Activated CD4-positive, alpha-beta T cell treated with anti-CD3 and anti-CD28 coated beads, Interleukin-2, amount 10 ng/mL, durations not matched to agents 7 days and 5 days (primary cell): ENCODE data around the gene DEDD2. TPM values are rescaled to one million over a fixed set of nuclear protein-coding genes. Genes with fewer than 3 reads are reported as not detected.

Experiments
- CTCF ChIA-PET: fragments of 350-600 bp; sonication (Branson Sonifier 250); formaldehyde crosslinking; loops from one replicate; lab custom pipeline; 2021; ENCODE audit warnings: antibody characterized with exemption; lab: Charles Lee
- POLR2A ChIA-PET: fragments of 350-600 bp; sonication (Branson Sonifier 250); formaldehyde crosslinking; loops from one replicate; lab custom pipeline; 2021; ENCODE audit warnings: antibody characterized with exemption; lab: Charles Lee
- DNase-seq: peaks from one replicate; pipeline ENCODE4 v3.0.0-alpha.2; 2020
- H3K27ac Mint-ChIP-seq: one replicate; pipeline ENCODE4 v1.8.0; 2021; ENCODE audit warnings: mild to moderate bottlenecking, moderate library complexity, mixed read lengths
- H3K27me3 Mint-ChIP-seq: one replicate; pipeline ENCODE4 v1.8.0; 2021; ENCODE audit warnings: mixed read lengths
- H3K36me3 Mint-ChIP-seq: one replicate; pipeline ENCODE4 v1.8.0; 2021; ENCODE audit warnings: low read depth, mixed read lengths
- H3K4me1 Mint-ChIP-seq: one replicate; pipeline ENCODE4 v1.8.0; 2021; ENCODE audit warnings: mixed read lengths
- H3K4me3 Mint-ChIP-seq: one replicate; pipeline ENCODE4 v1.8.0; 2021; ENCODE audit warnings: mild to moderate bottlenecking, moderate library complexity, mixed read lengths
- H3K9me3 Mint-ChIP-seq: one replicate; pipeline ENCODE4 v1.8.0; 2021; ENCODE audit warnings: mixed read lengths
- total RNA-seq, 2 experiments: library from RNA; stranded (reverse); gene quantifications; one replicate each; pipeline ENCODE4 v1.2.3, GENCODE V29; 2021

DEDD2 gene
- total RNA-seq, 2 experiments from 2014 or later = 37.2 to 42.4 TPM

DNA sequence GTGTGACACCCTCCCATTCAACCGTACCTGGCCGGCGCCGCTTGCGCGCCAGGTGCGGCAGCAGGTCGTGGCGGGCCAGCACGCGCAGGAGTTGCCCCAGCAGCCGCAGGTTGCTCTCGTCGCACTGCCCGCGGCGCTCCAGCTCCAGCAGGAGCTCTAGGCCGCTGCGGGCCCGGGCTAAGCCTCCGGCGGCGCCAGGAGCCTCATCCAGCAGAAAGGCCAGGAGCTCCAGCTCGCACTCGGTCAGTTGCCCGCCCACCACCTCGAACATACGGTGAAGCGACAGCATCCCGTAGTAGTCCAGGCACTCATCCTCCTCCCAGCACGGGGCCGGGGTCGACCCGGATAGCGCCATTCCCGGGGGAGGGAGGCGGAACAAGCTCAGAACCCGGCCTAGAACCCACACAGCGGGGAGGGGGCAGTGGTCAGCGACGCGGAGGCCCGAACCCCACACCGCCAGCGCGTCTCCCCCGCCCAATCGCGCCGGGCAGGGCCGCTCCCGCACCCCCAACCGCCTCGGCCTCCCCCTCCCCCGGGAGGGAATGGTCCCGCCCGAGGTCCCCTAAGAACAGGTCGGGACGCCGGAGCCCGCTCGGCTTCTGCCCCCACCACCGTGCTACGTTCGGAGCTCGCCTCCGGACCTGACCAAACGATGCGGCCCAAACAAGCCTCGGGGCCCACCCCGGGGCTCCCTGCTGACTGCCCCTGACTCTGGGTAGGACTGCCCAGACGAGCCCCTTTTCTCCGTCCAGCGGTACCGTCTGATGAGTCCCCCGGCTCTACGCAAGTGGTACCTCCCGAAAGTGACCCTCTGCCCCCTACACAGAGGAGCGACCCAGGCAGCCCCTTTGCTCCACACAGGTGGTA is 591 bp downstream of the DEDD2 start:
- ChIA-PET CTCF (interaction anchor here (1.0 to 2.9 kb wide), 3 partner anchors 15 to 24 kb away, joined by 3 to 20 read pairs (median 7); no protein-coding TSS in a partner anchor), POLR2A (interaction anchor here (0.8 to 1.3 kb wide), 2 partner anchors 9 to 18 kb away, joined by 3 to 4 read pairs; no protein-coding TSS in a partner anchor)
- Mint-ChIP-seq H3K9me3 (no peaks in the 10 kb centered on the region), H3K36me3 (peaks cover 39% of the 10 kb centered on the region), H3K4me1 (peaks cover 75% of the 10 kb centered on the region), H3K27ac (peak overlapping the region; percentile 95), H3K4me3 (peak overlapping the region; percentile 94), H3K27me3 (no peaks in the 10 kb centered on the region)
- peak; percentile 34 for DNase-seq

DNA sequence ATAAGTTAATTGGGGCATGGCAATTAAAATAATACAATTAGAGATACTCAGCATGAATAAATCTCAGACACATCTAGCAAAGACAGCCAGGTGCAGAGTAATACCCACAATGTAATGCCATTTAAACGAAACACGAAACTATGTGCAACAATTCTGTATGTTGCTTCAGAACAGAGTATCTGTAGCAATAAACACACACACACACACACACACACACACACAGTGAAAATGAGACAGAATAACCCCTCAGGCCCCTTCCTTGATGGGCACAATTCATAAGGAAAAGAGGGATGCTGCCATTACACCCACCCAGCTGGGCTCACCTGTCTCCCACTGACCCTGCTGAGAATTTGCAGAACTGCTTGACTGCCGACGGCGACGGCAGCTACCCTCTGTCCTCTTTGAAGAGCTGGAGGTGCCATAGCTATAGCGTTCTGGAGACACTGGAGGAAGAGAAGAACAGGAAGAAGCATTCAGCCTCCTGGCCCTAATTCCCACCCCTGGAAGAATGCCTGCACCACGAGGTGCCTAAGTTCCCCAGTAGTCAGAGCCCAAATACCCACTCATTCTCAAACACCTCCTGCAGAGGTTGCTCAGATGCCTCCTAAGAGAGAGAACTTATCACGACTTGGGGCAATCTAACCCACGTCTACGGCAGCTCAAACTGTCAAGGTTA is 2.5 kb downstream of the DEDD2 start:
- Mint-ChIP-seq H3K36me3 (peaks cover 39% of the 10 kb centered on the region), H3K27me3 (no peaks in the 10 kb centered on the region)

DNA sequence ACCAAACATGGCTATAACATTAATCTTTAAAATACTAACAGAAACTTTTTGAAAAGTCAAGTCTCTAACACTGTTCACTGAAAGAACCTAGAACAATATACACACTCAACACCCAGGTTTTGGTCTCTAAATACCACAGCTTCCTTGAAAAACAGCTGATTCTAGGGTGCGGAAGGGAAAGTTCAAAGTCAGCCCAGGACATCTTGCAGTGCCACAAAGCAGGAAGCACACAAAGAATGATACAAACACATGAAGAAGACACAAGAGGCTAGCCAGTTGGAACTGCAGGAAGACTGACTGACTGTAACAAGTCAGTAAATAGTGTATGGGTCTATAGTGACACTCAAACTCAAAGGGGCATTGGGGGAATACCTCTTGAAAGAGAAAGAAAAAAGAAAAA is 4.6 kb downstream of the DEDD2 start:
- CTCF ChIA-PET = interaction anchor here (1.4 kb wide), 1 partner anchor 31 kb away, joined by 4 read pairs; no protein-coding TSS in a partner anchor
- Mint-ChIP-seq H3K9me3 (no peaks in the 10 kb centered on the region), H3K4me1 (peaks cover 64% of the 10 kb centered on the region), H3K36me3 (peaks cover 57% of the 10 kb centered on the region), H3K27ac (peak overlapping the region; percentile 77), H3K27me3 (no peaks in the 10 kb centered on the region), H3K4me3 (peak overlapping the region; percentile 30)
- no peak for DNase-seq
- POLR2A ChIA-PET = no interaction called here

More for the DNA sequence above, 2.5 kb downstream of the DEDD2 start:
- peak overlapping the region; percentile 63 for H3K27ac Mint-ChIP-seq
- no peak for DNase-seq
- H3K4me1 Mint-ChIP-seq = peaks cover 68% of the 10 kb centered on the region
- ChIA-PET POLR2A (interaction anchor here (0.7 kb wide), 1 partner anchor 67 kb away, joined by 3 read pairs; no protein-coding TSS in a partner anchor), CTCF (interaction anchor here (0.6 to 2.9 kb wide), 6 partner anchors 9 to 28 kb away, joined by 3 to 20 read pairs (median 4); partner anchors contain the start of gene GSK3A)
- H3K4me3 Mint-ChIP-seq = peak overlapping the region; percentile 94
- no peaks in the 10 kb centered on the region for H3K9me3 Mint-ChIP-seq

- peak overlapping the region; percentile 31 for H3K27ac Mint-ChIP-seq
- H3K9me3 Mint-ChIP-seq = no peaks in the 10 kb centered on the region
- H3K4me3 Mint-ChIP-seq = no peak overlapping the region
- peaks cover 60% of the 10 kb centered on the region for H3K4me1 Mint-ChIP-seq
- ChIA-PET CTCF (no interaction called here), POLR2A (no interaction called here)
- DNase-seq = no peak
- H3K27me3 Mint-ChIP-seq = no peaks in the 10 kb centered on the region
- peaks cover 66% of the 10 kb centered on the region for H3K36me3 Mint-ChIP-seq
These were observed 8.9 kb downstream of the DEDD2 start for GRCh38 chr19:42208612-42209011.

- H3K36me3 Mint-ChIP-seq = peaks cover 66% of the 10 kb centered on the region
- POLR2A ChIA-PET = interaction anchor here (1.0 kb wide), 1 partner anchor 9 kb away, joined by 4 read pairs; no protein-coding TSS in a partner anchor
These were observed 9.7 kb downstream of the DEDD2 start for GRCh38 chr19:42207767-42208271.

DNA sequence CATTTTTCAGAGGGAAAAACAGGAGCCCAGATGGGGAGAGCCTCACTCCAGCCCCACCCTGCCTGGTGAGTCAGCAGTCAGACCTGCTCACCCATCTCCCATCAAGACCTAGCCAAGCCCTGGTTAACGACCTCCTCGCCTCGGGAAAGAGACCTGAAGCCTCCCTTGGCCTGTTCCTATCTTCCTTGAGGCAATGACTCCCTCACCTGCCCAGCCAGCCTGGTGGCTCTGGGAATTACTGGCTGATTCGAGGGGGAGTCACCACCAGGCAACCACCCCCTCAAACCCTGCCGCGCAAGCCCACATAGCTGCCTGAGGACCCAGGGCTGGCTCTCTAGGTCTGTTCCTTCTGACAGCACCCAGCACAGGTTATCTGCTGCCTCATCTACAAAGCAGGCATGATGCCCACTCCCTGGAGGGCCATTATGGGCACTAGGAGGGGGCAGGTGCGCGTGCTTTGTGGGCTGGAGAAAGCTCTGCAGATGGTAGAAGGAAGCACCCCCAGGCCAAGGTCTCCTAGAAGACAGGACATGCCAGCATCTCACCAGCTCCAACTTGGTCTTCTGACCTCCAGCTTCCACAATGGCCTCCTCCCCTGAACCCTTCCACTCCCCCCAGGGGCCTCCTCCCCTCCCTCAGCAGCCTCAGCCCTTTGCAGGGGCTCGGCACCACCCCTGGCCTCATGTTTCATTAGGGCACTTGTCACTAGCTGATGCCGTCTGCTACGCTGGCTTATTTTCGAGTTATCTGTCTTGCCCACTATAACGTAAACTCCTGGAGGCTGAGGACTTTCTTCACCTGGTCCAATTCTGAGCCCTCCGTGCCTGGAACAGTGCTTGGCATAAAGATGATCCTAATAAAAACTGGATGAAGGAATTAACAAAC is 10.4 kb downstream of the DEDD2 start:
- Mint-ChIP-seq H3K27ac (peak overlapping the region; percentile 80), H3K36me3 (peaks cover 70% of the 10 kb centered on the region), H3K27me3 (no peaks in the 10 kb centered on the region), H3K9me3 (no peaks in the 10 kb centered on the region), H3K4me1 (peaks cover 60% of the 10 kb centered on the region), H3K4me3 (no peak overlapping the region)
- DNase-seq = no peak
- ChIA-PET CTCF (interaction anchor here (0.9 to 1.2 kb wide), 3 partner anchors 8 to 92 kb away, joined by 3 to 5 read pairs (median 4); no protein-coding TSS in a partner anchor), POLR2A (interaction anchor here (1.0 kb wide), 1 partner anchor 9 kb away, joined by 4 read pairs; no protein-coding TSS in a partner anchor)

More at GRCh38 chr19:42207767-42208271, 9.7 kb downstream of the DEDD2 start:
- Mint-ChIP-seq H3K4me3 (no peak overlapping the region), H3K9me3 (no peaks in the 10 kb centered on the region), H3K4me1 (peaks cover 59% of the 10 kb centered on the region), H3K27ac (peak overlapping the region; percentile 80), H3K27me3 (no peaks in the 10 kb centered on the region)
- DNase-seq = no peak
- CTCF ChIA-PET = interaction anchor here (1.1 to 1.2 kb wide), 2 partner anchors 9 to 93 kb away, joined by 3 to 5 read pairs; no protein-coding TSS in a partner anchor

GRCh38 chr19:42204664-42205063 is 12.8 kb downstream of the DEDD2 start:
- Mint-ChIP-seq H3K27ac (peak overlapping the region; percentile 70), H3K27me3 (no peaks in the 10 kb centered on the region), H3K4me3 (no peak overlapping the region), H3K4me1 (peaks cover 80% of the 10 kb centered on the region), H3K9me3 (no peaks in the 10 kb centered on the region), H3K36me3 (peaks cover 87% of the 10 kb centered on the region)
- no peak for DNase-seq
- POLR2A ChIA-PET = no interaction called here
- CTCF ChIA-PET = interaction anchor here (4.4 kb wide), 1 partner anchor 11 kb away, joined by 20 read pairs; no protein-coding TSS in a partner anchor

GRCh38 chr19:42203700-42204099 is 13.8 kb downstream of the DEDD2 start:
- peaks cover 88% of the 10 kb centered on the region for H3K36me3 Mint-ChIP-seq
- peak overlapping the region; percentile 81 for H3K27ac Mint-ChIP-seq
- ChIA-PET POLR2A (no interaction called here), CTCF (interaction anchor here (4.4 kb wide), 1 partner anchor 12 kb away, joined by 20 read pairs; no protein-coding TSS in a partner anchor)
- H3K27me3 Mint-ChIP-seq = no peaks in the 10 kb centered on the region
- H3K9me3 Mint-ChIP-seq = no peaks in the 10 kb centered on the region
- DNase-seq = no peak
- peaks cover 83% of the 10 kb centered on the region for H3K4me1 Mint-ChIP-seq
- H3K4me3 Mint-ChIP-seq = no peak overlapping the region

- POLR2A ChIA-PET = no interaction called here
- CTCF ChIA-PET = interaction anchor here (0.7 to 4.4 kb wide), 3 partner anchors 13 to 120 kb away, joined by 3 to 20 read pairs (median 3); no protein-coding TSS in a partner anchor
- peaks cover 87% of the 10 kb centered on the region for H3K36me3 Mint-ChIP-seq
These were observed 15.1 kb downstream of the DEDD2 start for GRCh38 chr19:42202290-42202880.

DNA sequence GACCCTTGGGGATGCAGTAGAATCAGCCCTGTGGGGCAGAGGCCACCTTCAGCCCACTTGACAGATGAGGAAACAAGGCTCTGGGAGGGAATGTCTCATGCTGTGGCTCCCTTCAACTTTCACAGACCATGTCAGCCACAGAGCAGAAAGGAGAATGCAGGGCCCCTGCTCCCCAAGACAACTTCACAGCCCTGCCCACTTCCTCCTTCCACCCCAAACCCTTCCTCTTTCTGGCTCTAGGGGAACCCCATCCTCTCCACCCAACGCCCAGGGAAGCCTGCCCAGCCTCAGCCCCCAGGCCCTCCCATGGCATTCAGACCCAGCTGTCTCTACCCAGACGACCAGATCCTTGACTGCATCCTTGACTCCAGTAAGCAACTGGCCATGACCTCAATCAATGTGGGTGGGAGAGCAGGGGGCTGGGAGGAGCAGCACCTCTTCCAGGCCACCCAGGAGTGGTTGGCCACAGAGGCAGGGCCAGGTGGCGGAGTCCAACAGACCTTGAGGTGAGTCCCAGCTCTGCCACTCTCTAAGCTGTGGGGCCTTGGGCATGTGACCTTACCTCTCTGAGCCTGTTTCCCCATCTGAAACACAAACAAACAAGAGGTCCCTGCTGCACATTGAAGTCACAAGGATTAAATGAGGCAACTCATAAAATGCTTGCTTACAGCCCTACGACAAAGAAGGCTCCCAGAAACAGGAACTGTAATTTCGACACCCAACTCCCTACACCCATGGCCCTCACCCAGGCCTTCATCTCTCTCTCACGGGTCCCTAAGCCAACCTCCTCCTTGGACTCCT is 15.8 kb downstream of the DEDD2 start:
- no peaks in the 10 kb centered on the region for H3K27me3 Mint-ChIP-seq
- H3K4me1 Mint-ChIP-seq = peaks cover 84% of the 10 kb centered on the region
- POLR2A ChIA-PET = interaction anchor here (0.6 kb wide), 1 partner anchor 44 kb away, joined by 3 read pairs; no protein-coding TSS in a partner anchor
- CTCF ChIA-PET = interaction anchor here (1.0 to 4.4 kb wide), 3 partner anchors 13 to 93 kb away, joined by 3 to 20 read pairs (median 3); no protein-coding TSS in a partner anchor
- peaks cover 86% of the 10 kb centered on the region for H3K36me3 Mint-ChIP-seq
- H3K4me3 Mint-ChIP-seq = peak overlapping the region; percentile 71
- no peaks in the 10 kb centered on the region for H3K9me3 Mint-ChIP-seq
- DNase-seq = peak; percentile 60
- peak overlapping the region; percentile 95 for H3K27ac Mint-ChIP-seq

More at GRCh38 chr19:42202290-42202880, 15.1 kb downstream of the DEDD2 start:
- Mint-ChIP-seq H3K9me3 (no peaks in the 10 kb centered on the region), H3K4me1 (peaks cover 83% of the 10 kb centered on the region), H3K27ac (peak overlapping the region; percentile 95), H3K27me3 (no peaks in the 10 kb centered on the region), H3K4me3 (peak overlapping the region; percentile 71)
- no peak for DNase-seq
